ENCODE results near the gene ACTR3. TPM values are rescaled to one million over a fixed set of nuclear protein-coding genes. Genes with fewer than 3 reads are reported as not detected.

The ACTR3 gene
- total and polyA plus RNA-seq, 2 of the 4 experiments (the other 2 are of a cell fraction) = 246 to 307 TPM

- H3K79me1 ChIP-seq (ENCODE audit: low read depth in 1 of 2, low read length in 2 of 2) = no peaks in the 10 kb centered on the region
- no peak overlapping the region for H2BK15ac ChIP-seq (ENCODE audit: low read depth, low read length)
- H3K56ac ChIP-seq (ENCODE audit: extremely low read depth, insufficient read depth, low read length) = no peak overlapping the region
- no peaks in the 10 kb centered on the region; the same call in 1 of the 2 replicates for H3K9me3 ChIP-seq (ENCODE audit: control insufficient read depth, insufficient read depth, low read length)
- no peak for ATAC-seq (ENCODE audit: low read depth)
- H3K27ac ChIP-seq (ENCODE audit: insufficient read depth, low read length) = no peak overlapping the region
- H2BK20ac ChIP-seq (ENCODE audit: low read depth, low read length) = no peak overlapping the region
- no peak overlapping the region for H3K14ac ChIP-seq (replicated peaks; ENCODE audit: low read depth, low read length)
- no peaks in the 10 kb centered on the region for H3K27me3 ChIP-seq (ENCODE audit: control insufficient read depth, insufficient read depth, low read length)
- H3K9me1 ChIP-seq (ENCODE audit: insufficient read depth, low read length) = peaks cover 3% of the 10 kb centered on the region
- H4K5ac ChIP-seq (ENCODE audit: low read depth, low read length) = no peak overlapping the region
- H3K4me1 ChIP-seq (ENCODE audit: control insufficient read depth, insufficient read depth, low read length) = peaks cover 10% of the 10 kb centered on the region
- WGBS, 2 experiments (ENCODE audit: extremely low coverage in 2 of 2, insufficient read length in 1 of 2) = 91% methylated on average over 7 of the region's 20 CpGs; no CpG with 5 or more reads in 1 of the 2 experiments
- ChIA-PET CTCF (interaction anchor here (0.6 to 1.6 kb wide), 3 partner anchors 14 to 572 kb away, joined by 3 to 6 read pairs (median 4); no protein-coding TSS in a partner anchor), POLR2A (ENCODE audit: unreplicated experiment) (no interaction called here)
- H3K4me2 ChIP-seq (ENCODE audit: low read depth, low read length) = no peak overlapping the region
- no peak overlapping the region for H3K18ac ChIP-seq (ENCODE audit: low read depth, low read length)
- in situ Hi-C loops (cut with MboI; ENCODE audit: low sequenced_read_pairs) = loop anchor here (25.0 kb wide), 1 partner anchor 584 kb away; no protein-coding TSS in a partner anchor
- no peak overlapping the region for H2AFZ ChIP-seq (replicated peaks; ENCODE audit: low read length, poor library complexity)
- H4K20me1 ChIP-seq (ENCODE audit: insufficient read depth, low read length) = no peaks in the 10 kb centered on the region; the same call in 1 of the 2 replicates
- H2BK5ac ChIP-seq (ENCODE audit: low read depth, low read length, poor library complexity, severe bottlenecking) = no peak overlapping the region
- H4K8ac ChIP-seq (ENCODE audit: low read depth in 2 of 2, low read length in 2 of 2) = no peak overlapping the region
- intact Hi-C loops (cut with micrococcal nuclease) = loop anchor here (5.0 kb wide), 1 partner anchor 574 kb away; no protein-coding TSS in a partner anchor
- no peak overlapping the region for H3K4ac ChIP-seq (ENCODE audit: low read depth, low read length)
- dilution Hi-C loops (cut with HindIII; ENCODE audit: low sequenced_read_pairs, unreplicated experiment) = no loop called here
- H3K4me3 ChIP-seq (ENCODE audit: insufficient read depth, low read depth, low read length) = no peak overlapping the region
- BruUV-seq (replicated peaks) = no TSS peak
- H3K9ac ChIP-seq (ENCODE audit: low read depth, low read length) = no peak overlapping the region
- no peak for DNase-seq
- H4K91ac ChIP-seq (ENCODE audit: insufficient read depth, low read depth, low read length) = no peak overlapping the region
- H2AK5ac ChIP-seq (ENCODE audit: low read depth, low read length) = 0 out of 2 replicates have a peak overlapping the region, but pooled peaks have one; percentile 38
- no peak overlapping the region for H2BK120ac ChIP-seq (ENCODE audit: low read depth, low read length)
- H3K36me3 ChIP-seq (ENCODE audit: control insufficient read depth, insufficient read depth, low read length) = peaks cover 7% of the 10 kb centered on the region
- H2AK9ac ChIP-seq (replicated peaks; ENCODE audit: low read depth, low read length, poor library complexity) = no peak overlapping the region
- no peak overlapping the region for H3K23ac ChIP-seq (ENCODE audit: low read depth, low read length)
- TF ChIP-seq BHLHE40 (IDR thresholded peaks at IDR 0.05; ENCODE audit: low read depth, low read length) = no peak
- TF ChIP-seq MAFK (IDR thresholded peaks at IDR 0.05; ENCODE audit: low read depth, low read length) = no peak
- TF ChIP-seq CTCF (conservative IDR thresholded peaks at IDR 0.05; ENCODE audit: low read depth, low read length) = no peak
- no peak for TF ChIP-seq POLR2A (IDR thresholded peaks at IDR 0.05; ENCODE audit: low read depth, low read length)
- TF ChIP-seq RCOR1 (IDR thresholded peaks at IDR 0.05; ENCODE audit: insufficient replicate concordance, low read length) = no peak
- no peak for TF ChIP-seq USF2 (IDR thresholded peaks at IDR 0.05; ENCODE audit: low read depth, low read length)
- no peak for TF ChIP-seq RAD21 (IDR thresholded peaks at IDR 0.05; ENCODE audit: low read length)
- TF ChIP-seq SMC3 (IDR thresholded peaks at IDR 0.05; ENCODE audit: low read depth, low read length) = no peak
- no peak for TF ChIP-seq RFX5 (IDR thresholded peaks at IDR 0.05; ENCODE audit: low read depth, low read length)
- TF ChIP-seq MXI1 (IDR thresholded peaks at IDR 0.05; ENCODE audit: borderline replicate concordance, low read depth, low read length) = no peak
- TF ChIP-seq MAZ (IDR thresholded peaks at IDR 0.05; ENCODE audit: borderline replicate concordance, low read depth, low read length) = no peak
- no peak for TF ChIP-seq CEBPB (IDR thresholded peaks at IDR 0.05; ENCODE audit: low read depth, low read length)
- no peak for TF ChIP-seq ELK1 (IDR thresholded peaks at IDR 0.05; ENCODE audit: borderline replicate concordance, low read depth, low read length)
- no peak for TF ChIP-seq FOS (IDR thresholded peaks at IDR 0.05; ENCODE audit: low read depth, low read length)
- TF ChIP-seq NFE2L2 (IDR thresholded peaks at IDR 0.05; ENCODE audit: low read depth, low read length) = no peak
These were observed 88.8 kb downstream of the ACTR3 start for GRCh38 chr2:113978524-113979190.
